Transverse colon (tissue), 4 donors: Measurements from ENCODE around the gene RASGRP1. TPM values are rescaled to one million over a fixed set of nuclear protein-coding genes. Genes with fewer than 3 reads are reported as not detected.

ENCODE experiments used
- DNase-seq: peaks from one replicate; pipeline ENCODE4 v3.0.0-alpha.2; 2019
- H3K27ac ChIP-seq, 4 donors: fragments of 200-600 bp; sonication (generic); 2 replicates each; pipeline ENCODE4 v1.5.1; 2016 to 2018; ENCODE audit warnings: inconsistent platforms in 4 of 4
- H3K27me3 ChIP-seq: fragments of 200-600 bp; sonication (generic); 2 replicates; pipeline ENCODE4 v1.5.1; 2017; ENCODE audit warnings: inconsistent platforms
- H3K36me3 ChIP-seq, 4 donors: fragments of 200-600 bp; sonication (generic); 2 replicates each; pipeline ENCODE4 v1.5.1; 2017 to 2019; ENCODE audit warnings: inconsistent platforms in 4 of 4
- H3K4me1 ChIP-seq, 4 donors: fragments of 200-600 bp; sonication (generic); 2 replicates each; pipeline ENCODE4 v1.5.1; 2017 to 2020; ENCODE audit warnings: inconsistent platforms in 4 of 4
- H3K4me3 ChIP-seq, 4 donors: fragments of 200-600 bp; sonication (generic); 1 replicate in 1 of 4; 2 replicates in 3 of 4; pipeline versions ENCODE4 v1.5.1 to v1.6.1; 2017 to 2019; ENCODE audit warnings: inconsistent platforms in 4 of 4
- H3K9me3 ChIP-seq, 2 donors: fragments of 200-600 bp; sonication (generic); 2 replicates each; pipeline ENCODE4 v1.5.1; 2017 to 2019; ENCODE audit warnings: inconsistent platforms in 2 of 2
- CTCF ChIP-seq, 5 experiments: fragments of 200-600 bp in 3 of 5; fragments of 450-650 bp in 2 of 5; sonication (generic) in 3 of 5; IDR thresholded peaks; 1 replicate in 2 of 5; 2 replicates in 3 of 5; pipeline ENCODE4 v1.5.1; 2016 to 2017; ENCODE audit warnings: antibody characterized with exemption in 5 of 5, inconsistent platforms in 3 of 5, mild to moderate bottlenecking in 2 of 5, moderate library complexity in 1 of 5
- EP300 ChIP-seq: sonication (generic); formaldehyde crosslinking; IDR thresholded peaks from one replicate; pipeline ENCODE4 v1.6.1; 2017; ENCODE audit warnings: antibody characterized with exemption, low read depth
- POLR2A ChIP-seq: fragments of 450-650 bp; IDR thresholded peaks from one replicate; pipeline ENCODE4 v1.6.1; 2016; ENCODE audit warnings: antibody characterized with exemption, mild to moderate bottlenecking, moderate library complexity
- POLR2AphosphoS5 ChIP-seq, 3 donors: sonication (generic); formaldehyde crosslinking; IDR thresholded peaks; one replicate each; pipeline ENCODE4 v1.6.1; 2016; ENCODE audit warnings: antibody characterized with exemption in 3 of 3
- WGBS, 2 donors: methylation state at CpG; one replicate each; pipeline ENCODE4 v1.1.5; 2018; ENCODE audit warnings: low coverage in 1 of 2; 5-methylcytosine and 5-hydroxymethylcytosine counted together
- in situ Hi-C, 4 donors: fragments of 200-750 bp; cut with MboI; loops; one replicate each; pipeline versions ENCODE4 v1.15.0 to v1.15.1; 2017; ENCODE audit warnings: low sequenced_read_pairs in 3 of 4, low pct_ligation_motif_present in 1 of 4, low pct_unique_long_range_greater_than_20kb in 1 of 4
- intact Hi-C: fragments of 100-400 bp; cut with DNase I; formaldehyde crosslinking; loops from one replicate; pipeline ENCODE4 v1.15.1; 2023; ENCODE audit warnings: low total_unique reads
- total RNA-seq, 4 donors: library from RNA; depleted of rRNA; stranded (reverse); fragments of >200 nt; gene quantifications; one replicate each; pipeline ENCODE4 v1.1.0, GENCODE V29; 2016

RASGRP1 gene
- total RNA-seq, 4 donors from 2014 or later = 0.40 to 10.8 (median 2.3) TPM

DNA sequence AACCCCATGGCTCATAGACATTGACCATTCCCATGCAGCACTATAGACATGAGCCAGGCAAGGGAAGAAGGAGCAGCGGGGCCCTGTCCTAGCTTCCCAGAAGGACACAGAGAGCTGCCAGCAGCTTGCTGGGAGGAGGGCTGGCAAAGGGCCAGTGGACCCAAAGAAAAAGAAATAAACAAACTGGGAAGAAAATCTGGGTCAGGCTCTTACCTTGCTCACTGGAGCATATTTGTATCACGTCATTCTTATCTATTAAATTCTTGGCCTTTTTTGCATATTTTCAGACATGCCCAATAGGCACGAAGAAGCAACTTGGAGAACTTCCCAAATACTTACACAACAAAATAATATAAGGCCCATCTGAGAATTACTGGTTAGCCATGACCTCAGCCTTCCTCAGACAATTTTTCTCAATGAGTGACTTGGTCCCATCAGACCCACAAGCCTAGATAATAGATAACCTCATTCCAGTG, 28.4 kb downstream of the RASGRP1 start:
- Histone ChIP-seq H3K9me3 (no peaks in the 10 kb centered on the region), H3K27me3 (no peaks in the 10 kb centered on the region), H3K4me1 (no peaks in the 10 kb centered on the region), H3K4me3 (no peak overlapping the region), H3K27ac (no peak overlapping the region), H3K36me3 (no peaks in the 10 kb centered on the region)
- no peak for DNase-seq
- in situ Hi-C loops (no loop called here), intact Hi-C loops (no loop called here)
- TF ChIP-seq EP300 (no peak), CTCF (IDR thresholded peaks at IDR 0.05) (no peak), POLR2A (no peak), POLR2AphosphoS5 (IDR thresholded peaks at IDR 0.05) (no peak)
- WGBS, 2 donors = 71 to 75% methylated on average over 3 of the region's 3 CpGs

DNA sequence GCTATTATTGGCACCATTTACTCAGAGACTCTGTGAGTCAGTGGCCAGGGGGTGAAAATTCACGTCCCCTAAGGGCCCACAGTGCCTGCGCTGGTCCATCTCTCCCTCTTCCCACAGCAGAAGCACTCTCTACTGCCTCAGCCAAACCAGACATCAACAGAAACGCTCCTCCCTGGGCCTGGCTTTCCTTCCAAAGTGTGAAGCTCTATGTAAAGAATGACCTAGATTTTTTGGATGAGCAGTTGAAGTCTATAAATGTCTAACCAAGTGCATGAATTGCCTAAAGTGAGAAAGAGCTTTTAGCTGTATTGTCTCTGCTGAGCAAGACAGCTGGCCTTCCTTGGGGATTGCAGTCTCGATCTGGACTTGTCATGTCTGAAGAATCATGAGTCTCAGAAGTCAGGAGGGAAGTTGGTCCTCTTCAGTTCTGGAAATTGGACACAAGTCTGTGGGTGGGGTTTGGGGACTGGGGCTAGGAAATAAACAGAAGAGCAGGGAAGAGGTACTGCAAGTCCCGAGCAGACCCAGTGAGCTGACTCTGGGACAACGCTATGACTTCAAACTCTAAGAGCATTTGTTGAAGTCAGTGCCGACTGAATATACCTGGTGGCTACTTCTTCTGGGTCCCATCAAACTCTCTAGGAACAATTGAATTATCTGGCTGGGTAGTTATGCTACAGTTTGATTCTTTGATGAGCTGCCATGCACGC, 29.0 kb downstream of the RASGRP1 start:
- TF ChIP-seq POLR2A = no peak
- TF ChIP-seq POLR2AphosphoS5 (IDR thresholded peaks at IDR 0.05) = no peak
- no peak for TF ChIP-seq CTCF (IDR thresholded peaks at IDR 0.05)
- no peak for TF ChIP-seq EP300
- WGBS, 2 donors = 80 to 81% methylated on average over 7 to 8 of the region's 8 CpGs

DNA sequence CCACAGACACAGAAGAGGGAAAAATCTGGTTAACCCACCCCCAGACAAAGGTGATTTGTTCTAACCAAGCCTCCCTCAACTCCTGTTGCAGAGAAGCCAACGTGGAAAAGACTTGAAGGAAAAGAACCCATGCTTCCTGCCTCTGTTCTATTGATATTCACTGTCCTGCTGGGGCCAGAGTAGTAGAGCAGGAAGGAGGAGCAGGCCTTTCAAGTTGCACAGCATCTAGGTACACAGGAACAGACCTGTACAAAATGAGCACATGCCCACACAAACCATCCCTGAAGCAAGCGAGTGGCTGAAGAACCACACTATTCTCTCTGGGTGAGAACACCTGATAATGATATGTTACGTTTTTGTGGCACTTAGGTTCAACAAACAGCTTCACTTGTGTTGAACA, 29.9 kb downstream of the RASGRP1 start:
- WGBS, 2 donors = 85 to 100% methylated on average over 2 to 3 of the region's 3 CpGs
- TF ChIP-seq POLR2A (no peak), CTCF (IDR thresholded peaks at IDR 0.05) (no peak), POLR2AphosphoS5 (IDR thresholded peaks at IDR 0.05) (no peak), EP300 (no peak)
- H3K36me3 ChIP-seq = no peaks in the 10 kb centered on the region
- no peak for DNase-seq
- in situ Hi-C loops (no loop called here), intact Hi-C loops (no loop called here)
- no peaks in the 10 kb centered on the region for H3K9me3 ChIP-seq
- H3K27me3 ChIP-seq = no peaks in the 10 kb centered on the region
- H3K4me1 ChIP-seq = no peaks in the 10 kb centered on the region
- H3K4me3 ChIP-seq = no peak overlapping the region
- no peak overlapping the region for H3K27ac ChIP-seq

More for the DNA sequence above, 29.0 kb downstream of the RASGRP1 start:
- in situ Hi-C loops = no loop called here
- H3K4me3 ChIP-seq = no peak overlapping the region
- no peaks in the 10 kb centered on the region for H3K27me3 ChIP-seq
- no peak for DNase-seq
- no peaks in the 10 kb centered on the region for H3K36me3 ChIP-seq
- H3K4me1 ChIP-seq = no peaks in the 10 kb centered on the region
- no peaks in the 10 kb centered on the region for H3K9me3 ChIP-seq
- H3K27ac ChIP-seq = no peak overlapping the region
- intact Hi-C loops = no loop called here

- no peaks in the 10 kb centered on the region for H3K4me1 ChIP-seq
- H3K4me3 ChIP-seq = no peak overlapping the region
- no peak overlapping the region for H3K27ac ChIP-seq
- in situ Hi-C loops = no loop called here
- H3K36me3 ChIP-seq = no peaks in the 10 kb centered on the region
- H3K9me3 ChIP-seq = no peaks in the 10 kb centered on the region
- TF ChIP-seq CTCF (IDR thresholded peaks at IDR 0.05) (no peak), EP300 (no peak)
- intact Hi-C loops = no loop called here
- no peaks in the 10 kb centered on the region for H3K27me3 ChIP-seq
- DNase-seq = no peak
Measured at GRCh38 chr15:38533926-38534325, 30.7 kb downstream of the RASGRP1 start.
